GM12892 (cell line): ENCODE measurements around the gene FGGY.

Experiments used
- POLR2A ChIP-seq: IDR thresholded peaks from 2 replicates; pipeline ENCODE4 v1.6.1; 2011; ENCODE audit warnings: low read depth, low read length, control low read depth
- POLR2AphosphoS5 ChIP-seq: IDR thresholded peaks from 2 replicates; pipeline ENCODE4 v1.6.1; 2011; ENCODE audit warnings: low read depth, low read length, control low read depth

GRCh38 chr1:59539961-59540681 lies 243.2 kb downstream of the FGGY start:
- no peak for TF ChIP-seq POLR2A
- no peak for TF ChIP-seq POLR2AphosphoS5
